ENCODE data around the gene ACSF2. TPM values are rescaled to one million over a fixed set of nuclear protein-coding genes. Genes with fewer than 3 reads are reported as not detected.

The ACSF2 gene
- polyA plus RNA-seq, 3 donors = 15.6 to 103 (median 46.8) TPM

Other genes with a start within 250 kb of the ACSF2 start
- 100 to 1,000 TPM in 2 of 3 donors, 10 to 100 TPM in 1; 29.6 to 209 (median 106) TPM for gene COL1A1, start 224.6 kb upstream of the ACSF2 start, polyA plus RNA-seq
- 1 to 10 TPM in 1 of 3 donors, under 1 TPM in 1, not detected in 1; 0.59 to 1.4 TPM for gene TMEM92, start 151.8 kb upstream of the ACSF2 start, polyA plus RNA-seq
- 10 to 100 TPM in 1 of 3 donors, 1 to 10 TPM in 2; 7.9 to 11.6 (median 9.0) TPM for gene XYLT2, start 80.1 kb upstream of the ACSF2 start, polyA plus RNA-seq
- gene MRPL27, start 53.0 kb upstream of the ACSF2 start, polyA plus RNA-seq = 100 to 1,000 TPM in 1 of 3 donors, 10 to 100 TPM in 2; 68.8 to 105 (median 99.8) TPM
- under 1 TPM; 0.16 to 0.25 (median 0.22) TPM for gene EME1, start 53.0 kb upstream of the ACSF2 start, polyA plus RNA-seq
- gene LRRC59, start 28.7 kb upstream of the ACSF2 start, polyA plus RNA-seq = 10 to 100 TPM; 57.1 to 74.7 (median 63.1) TPM
- 1 to 10 TPM in 1 of 3 donors, under 1 TPM in 1, not detected in 1; 0.54 to 5.6 TPM for gene CHAD, start 42.7 kb downstream of the ACSF2 start, polyA plus RNA-seq
- 10 to 100 TPM; 21.9 to 27.9 (median 25.9) TPM for gene RSAD1, start 52.6 kb downstream of the ACSF2 start, polyA plus RNA-seq
- under 1 TPM; 0.09 to 0.34 (median 0.18) TPM for gene MYCBPAP, start 82.2 kb downstream of the ACSF2 start, polyA plus RNA-seq
- 1 to 10 TPM in 2 of 3 donors, under 1 TPM in 1; 0.67 to 6.9 (median 4.0) TPM for gene EPN3, start 106.5 kb downstream of the ACSF2 start, polyA plus RNA-seq
- gene SPATA20, start 121.0 kb downstream of the ACSF2 start, polyA plus RNA-seq = 10 to 100 TPM; 15.8 to 32.7 (median 21.8) TPM
- 1 to 10 TPM in 1 of 3 donors, under 1 TPM in 2; 0.07 to 2.9 (median 0.64) TPM for gene CACNA1G, start 134.5 kb downstream of the ACSF2 start, polyA plus RNA-seq
- gene ABCC3, start 208.7 kb downstream of the ACSF2 start, polyA plus RNA-seq = 10 to 100 TPM in 1 of 3 donors, 1 to 10 TPM in 2; 3.0 to 25.1 (median 8.1) TPM

Data from adipose tissue (tissue), 3 donors.